HepG2 (cell line): ENCODE measurements around the gene DBNDD1. TPM values are rescaled to one million over a fixed set of nuclear protein-coding genes. Genes with fewer than 3 reads are reported as not detected.

Experiments used
- ATAC-seq: fragments of 200-7000 bp; cut with Tn5 transposase; 3 replicates; pipeline ENCODE4 v1.9.1; 2020; ENCODE audit warnings: mild to moderate bottlenecking, moderate library complexity
- Bru-seq: library from RNA; stranded (reverse); fragments of 400-500 nt; gene quantifications from one replicate; lab custom pipeline; 2021; lab: Mats Ljungman, UMichigan
- BruChase-seq, 2 experiments: library from RNA; stranded (reverse); fragments of 400-500 nt; gene quantifications; one replicate each; lab custom pipeline; 2021; lab: Mats Ljungman, UMichigan
- BruUV-seq: library from RNA; stranded (reverse); fragments of 400-500 nt; replicated peaks from 2 replicates; lab custom pipeline; 2021; lab: Mats Ljungman, UMichigan
- CTCF ChIA-PET: fragments of 300-600 bp; formaldehyde crosslinking; extraction: SDS; loops from one replicate; lab custom pipeline; 2021; ENCODE audit warnings: low total read pairs, inconsistent platforms, low intra/inter-chr PET ratio; lab: Yijun Ruan, JAX
- POLR2A ChIA-PET: fragments of 350-600 bp; sonication (Branson Sonifier 250); formaldehyde crosslinking; loops from one replicate; lab custom pipeline; 2020; ENCODE audit warnings: antibody characterized with exemption, inconsistent platforms; lab: Yijun Ruan, JAX
- DNase-seq: peaks from one replicate; pipeline ENCODE4 v3.0.0-alpha.2; 2015; ENCODE audit warnings: low spot score
- FAIRE-seq: peaks from 3 replicates; lab custom pipeline; 2011; peaks lifted over from hg19 to GRCh38; lab: Jason Lieb, UNC
- H2AFZ ChIP-seq: one replicate; pipeline ENCODE4 v1.6.1; 2011; ENCODE audit warnings: low read length, inconsistent platforms
- H3K27ac ChIP-seq: fragments of 300-600 bp; 3 replicates; pipeline ENCODE4 v1.8.0; 2011; ENCODE audit warnings: mixed run types, mild to moderate bottlenecking, mixed read lengths, low read length, inconsistent platforms; ENCODE audit not compliant: insufficient read depth; ENCODE audit errors: extremely low read length
- H3K27me3 ChIP-seq, 2 experiments: fragments of 200-600 bp in 1 of 2; 2 replicates in 1 of 2; 3 replicates in 1 of 2; pipeline versions ENCODE4 v1.6.0 to v1.8.0; 2011; ENCODE audit warnings: low read length in 2 of 2, mild to moderate bottlenecking in 2 of 2, moderate library complexity in 2 of 2, inconsistent platforms in 1 of 2; ENCODE audit not compliant: insufficient read depth in 2 of 2, control insufficient read depth in 1 of 2
- H3K36me3 ChIP-seq, 2 experiments: fragments of 200-600 bp in 1 of 2; replicated peaks in 1 of 2; 2 replicates in 1 of 2; 3 replicates in 1 of 2; pipeline versions ENCODE4 v1.5.1 to v1.8.0; 2011; ENCODE audit warnings: low read length in 2 of 2, inconsistent platforms in 1 of 2; ENCODE audit not compliant: insufficient read depth in 2 of 2, control insufficient read depth in 1 of 2
- H3K4me1 ChIP-seq: 2 replicates; pipeline ENCODE4 v1.5.1; 2012; ENCODE audit warnings: low read length, inconsistent platforms; ENCODE audit not compliant: insufficient read depth
- H3K4me2 ChIP-seq: 2 replicates; pipeline ENCODE4 v1.6.0; 2011; ENCODE audit warnings: low read depth, low read length, inconsistent platforms
- H3K4me3 ChIP-seq, 3 experiments: fragments of 200-600 bp in 1 of 3; sonication (generic), shearing (Covaris generic) in 1 of 3; replicated peaks in 1 of 3; 2 replicates each; pipeline ENCODE4 v1.5.1; 2011 to 2016; ENCODE audit warnings: low read length in 3 of 3, inconsistent platforms in 2 of 3, low read depth in 2 of 3, mild to moderate bottlenecking in 2 of 3, control low read depth in 1 of 3, mixed read lengths in 1 of 3; ENCODE audit not compliant: insufficient read depth in 1 of 3
- H3K79me2 ChIP-seq: one replicate; pipeline ENCODE4 v1.6.1; 2011; ENCODE audit warnings: low read length, inconsistent platforms; ENCODE audit not compliant: insufficient read depth
- H3K9ac ChIP-seq: 2 replicates; pipeline ENCODE4 v1.6.0; 2011; ENCODE audit warnings: mild to moderate bottlenecking, low read depth, low read length, inconsistent platforms; ENCODE audit not compliant: insufficient read depth
- H3K9me3 ChIP-seq: 2 replicates; pipeline ENCODE4 v1.5.1; 2012; ENCODE audit warnings: mild to moderate bottlenecking, low read length
- H4K20me1 ChIP-seq: 2 replicates; pipeline ENCODE4 v1.6.0; 2011; ENCODE audit warnings: inconsistent platforms, mild to moderate bottlenecking, low read length, moderate library complexity; ENCODE audit not compliant: insufficient read depth
- CREB3 ChIP-seq: sonication (generic); formaldehyde crosslinking; IDR thresholded peaks from 2 replicates; pipeline ENCODE4 v1.5.0; 2020; ENCODE audit warnings: missing genetic modification reagents
- FOXK1 ChIP-seq: sonication (generic); formaldehyde crosslinking; IDR thresholded peaks from 2 replicates; pipeline ENCODE4 v1.4.0; 2020; ENCODE audit warnings: low read depth, missing genetic modification reagents, borderline replicate concordance
- HNRNPLL ChIP-seq: fragments of 200-400 bp; formaldehyde crosslinking; IDR thresholded peaks from 2 replicates; pipeline ENCODE4 v1.6.1; 2017; ENCODE audit warnings: mild to moderate bottlenecking, low read depth, low read length; ENCODE audit not compliant: poor library complexity, severe bottlenecking
- HOXA3 ChIP-seq: sonication (generic); formaldehyde crosslinking; IDR thresholded peaks from 2 replicates; pipeline ENCODE4 v1.5.0; 2020; ENCODE audit warnings: missing genetic modification reagents
- NR2F2 ChIP-seq: IDR thresholded peaks from 2 replicates; pipeline ENCODE4 v1.6.1; 2012; ENCODE audit warnings: low read depth, inconsistent platforms, borderline replicate concordance
- NRL ChIP-seq: sonication (generic); formaldehyde crosslinking; IDR thresholded peaks from 2 replicates; pipeline ENCODE4 v1.5.0; 2020; ENCODE audit warnings: missing genetic modification reagents, mild to moderate bottlenecking, moderate library complexity, borderline replicate concordance
- SAP130 ChIP-seq: IDR thresholded peaks from 2 replicates; pipeline ENCODE4 v1.6.1; 2016; ENCODE audit warnings: low read depth
- SIN3B ChIP-seq: fragments of 150-350 bp; IDR thresholded peaks from 2 replicates; pipeline ENCODE4 v1.6.1; 2014; ENCODE audit warnings: low read length
- SOX5 ChIP-seq: IDR thresholded peaks from 2 replicates; pipeline ENCODE4 v1.6.1; 2016; ENCODE audit warnings: borderline replicate concordance
- ZFP36L1 ChIP-seq: sonication (generic); formaldehyde crosslinking; IDR thresholded peaks from 2 replicates; pipeline ENCODE4 v1.8.0; 2022; ENCODE audit warnings: mild to moderate bottlenecking, missing genetic modification reagents, moderate library complexity
- ZNF34 ChIP-seq: sonication (generic); formaldehyde crosslinking; IDR thresholded peaks from 2 replicates; pipeline ENCODE4 v1.4.0; 2020; ENCODE audit warnings: mild to moderate bottlenecking, missing genetic modification reagents, borderline replicate concordance
- ZNF713 ChIP-seq: sonication (generic); formaldehyde crosslinking; IDR thresholded peaks from 2 replicates; pipeline ENCODE4 v1.4.0; 2020; ENCODE audit warnings: mild to moderate bottlenecking, missing genetic modification reagents
- ZSCAN20 ChIP-seq: sonication (generic); formaldehyde crosslinking; IDR thresholded peaks from 2 replicates; pipeline ENCODE4 v1.4.0; 2020; ENCODE audit warnings: missing genetic modification reagents, mild to moderate bottlenecking, borderline replicate concordance
- WGBS: methylation state at CpG from one replicate; pipeline ENCODE4 v1.1.6; 2017; ENCODE audit warnings: low lambda C conversion rate; 5-methylcytosine and 5-hydroxymethylcytosine counted together
- in situ Hi-C: cut with HindIII; loops from 2 replicates; pipeline ENCODE4 v1.10.0; 2017; ENCODE audit warnings: low pct_unique_long_range_greater_than_20kb; ENCODE audit not compliant: extremely low pct_ligation_motif_present
- intact Hi-C: fragments of 100-400 bp; cut with micrococcal nuclease; formaldehyde crosslinking; loops from one replicate; pipeline ENCODE4 v1.10.0; 2022; ENCODE audit not compliant: unreplicated experiment
- long read RNA-seq, 2 experiments: library from RNA in 1 of 2; library from polyadenylated mRNA in 1 of 2; stranded (forward) in 1 of 2; unstranded in 1 of 2; transcript quantifications; one replicate each; pipeline ENCODE4 v2.0.0, GENCODE V29; 2019 to 2022
- polyA minus RNA-seq, 3 experiments: library from RNA; depleted of rRNA, polyadenylated mRNA; stranded (reverse); fragments of >200 nt; gene quantifications; 2 replicates each; pipeline ENCODE4 v1.2.3, GENCODE V29; 2011; ENCODE audit warnings: low replicate concordance in 1 of 3
- polyA plus RNA-seq, 8 experiments: library from polyadenylated mRNA; depleted of rRNA in 3 of 8; stranded (reverse) in 7 of 8; unstranded in 1 of 8; fragments of >200 nt; fragmentation: Illumina TruSeq in 4 of 8; extraction: Trizol in 4 of 8; gene quantifications; 2 replicates each; pipeline versions ENCODE4 v1.2.1 to v1.2.3, GENCODE V29; 2011 to 2016; ENCODE audit warnings: low read depth in 4 of 8, missing spikeins in 1 of 8, mixed read lengths in 1 of 8; ENCODE audit not compliant: insufficient read depth in 1 of 8
- total RNA-seq, 5 experiments: library from RNA; depleted of rRNA; stranded (reverse); fragments of >200 nt; fragmentation: Illumina TruSeq; extraction: Trizol; gene quantifications; 2 replicates each; pipeline ENCODE4 v1.2.3, GENCODE V29; 2016; ENCODE audit warnings: low read depth in 1 of 5
- TF ChIP-seq, protein P1 (sequence below): IDR thresholded peaks from 2 replicates; pipeline ENCODE4 v1.6.1; 2012; ENCODE audit warnings: inconsistent platforms

The DBNDD1 gene, protein sequence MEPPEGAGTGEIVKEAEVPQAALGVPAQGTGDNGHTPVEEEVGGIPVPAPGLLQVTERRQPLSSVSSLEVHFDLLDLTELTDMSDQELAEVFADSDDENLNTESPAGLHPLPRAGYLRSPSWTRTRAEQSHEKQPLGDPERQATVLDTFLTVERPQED
- total RNA-seq (2016; rRNA removed; fragmentation: Illumina TruSeq; extraction: Trizol) (13.0 and 17.0 TPM in 2 replicates), polyA plus RNA-seq (2011; rRNA removed) (40.4 and 51.0 TPM in 2 replicates), polyA minus RNA-seq (2011; rRNA and poly(A)+ RNA removed; ENCODE audit: low replicate concordance) (5.9 and 53.2 TPM in 2 replicates), Bru-seq, nascent RNA (percentile 56 among the genes with signal in this experiment), BruChase-seq, experiment 1, labeled RNA remaining after a 6-hour chase (percentile 74 among the genes with signal in this experiment), BruChase-seq, experiment 2, labeled RNA remaining after a 2-hour chase (percentile 59 among the genes with signal in this experiment)
- total RNA-seq (2016; cell fraction: cytosol; rRNA removed; fragmentation: Illumina TruSeq; extraction: Trizol; ENCODE audit: low read depth), result 18.8 and 21.7 TPM in 2 replicates
- total RNA-seq (2016; cell fraction: insoluble cytoplasmic fraction; rRNA removed; fragmentation: Illumina TruSeq; extraction: Trizol), result 11.4 and 16.1 TPM in 2 replicates
- total RNA-seq (2016; cell fraction: membrane; rRNA removed; fragmentation: Illumina TruSeq; extraction: Trizol), result 40.2 and 47.3 TPM in 2 replicates
- 7.6 and 10.0 TPM in 2 replicates for total RNA-seq (2016; cell fraction: nucleus; rRNA removed; fragmentation: Illumina TruSeq; extraction: Trizol)
- 44.2 and 56.2 TPM in 2 replicates for polyA plus RNA-seq (2011; cell fraction: cytosol; rRNA removed)
- polyA plus RNA-seq (2011; cell fraction: nucleus; rRNA removed), result 31.7 and 32.2 TPM in 2 replicates
- polyA plus RNA-seq (2012), result 16.4 and 30.0 TPM in 2 replicates
- 60.8 and 72.2 TPM in 2 replicates for polyA plus RNA-seq (2016; cell fraction: cytosol; fragmentation: Illumina TruSeq; extraction: Trizol; ENCODE audit: low read depth)
- 33.1 and 40.9 TPM in 2 replicates for polyA plus RNA-seq (2016; cell fraction: insoluble cytoplasmic fraction; fragmentation: Illumina TruSeq; extraction: Trizol; ENCODE audit: low read depth)
- 102 TPM in 2 replicates for polyA plus RNA-seq (2016; cell fraction: membrane; fragmentation: Illumina TruSeq; extraction: Trizol; ENCODE audit: low read depth)
- 31.0 and 33.1 TPM in 2 replicates for polyA plus RNA-seq (2016; cell fraction: nucleus; fragmentation: Illumina TruSeq; extraction: Trizol; ENCODE audit: insufficient read depth, low read depth)
- 23.0 and 26.9 TPM in 2 replicates for polyA minus RNA-seq (2011; cell fraction: cytosol; rRNA and poly(A)+ RNA removed)
- polyA minus RNA-seq (2011; cell fraction: nucleus; rRNA and poly(A)+ RNA removed), result 9.8 and 13.2 TPM in 2 replicates
- long read RNA-seq, experiment 1, transcript DBNDD1-201 (4 exons, 2,079 nt), result major isoform, 55 of 68 reads
- long read RNA-seq, experiment 1, transcript DBNDD1-207 (1 exons, 2,889 nt), result minor isoform, 7 of 68 reads
- long read RNA-seq, experiment 1, transcript DBNDD1-206 (4 exons, 993 nt), result minor isoform, 6 of 68 reads
- long read RNA-seq, experiment 1, partial matches to known transcripts, result 0 of 68 reads
- long read RNA-seq, experiment 1, other reads (novel, unspliced or antisense), result 0 of 68 reads
- long read RNA-seq, experiment 2, transcript DBNDD1-201 (4 exons, 2,079 nt), result major isoform, 143 of 185 reads
- long read RNA-seq, experiment 2, transcript DBNDD1-207 (1 exons, 2,889 nt), result minor isoform, 32 of 185 reads
- long read RNA-seq, experiment 2, transcript DBNDD1-206 (4 exons, 993 nt), result minor isoform, 6 of 185 reads
- long read RNA-seq, experiment 2, partial matches to known transcripts, result 0 of 185 reads
- long read RNA-seq, experiment 2, other reads (novel, unspliced or antisense), result 2 of 185 reads

- peak within 1 kb of the TSS; percentile 75 for H3K27ac ChIP-seq
- peak; percentile 46 for ATAC-seq
- H3K4me3 ChIP-seq, result peak within 1 kb of the TSS; percentile 87 to 97 (median 93)
- POLR2A ChIA-PET, result interaction anchor here (0.7 to 2.7 kb wide), 9 partner anchors 15 to 145 kb away, joined by 3 to 23 read pairs (median 3); partner anchors contain the start of genes MC1R and TUBB3
- H3K27me3 ChIP-seq, result no peaks in the 10 kb centered on the region; a peak in 1 of 5 replicates
- peak within 1 kb of the TSS; percentile 93 for H3K4me2 ChIP-seq
- H4K20me1 ChIP-seq, result no peaks in the 10 kb centered on the region
- H3K9ac ChIP-seq, result peak within 1 kb of the TSS; percentile 81
- no TSS peak for BruUV-seq
- CTCF ChIA-PET, result interaction anchor here (1.0 kb wide), 1 partner anchor 45 kb away, joined by 3 read pairs; no protein-coding TSS in a partner anchor
- intact Hi-C loops (no loop called here), in situ Hi-C loops (no loop called here)
- H3K36me3 ChIP-seq, result peaks cover 0 to 6% of the 10 kb centered on the region in 2 experiments; a peak in 3 of 5 replicates
- no peaks in the 10 kb centered on the region for H3K9me3 ChIP-seq
- H3K79me2 ChIP-seq, result peaks cover 8% of the 10 kb centered on the region
- 2% methylated on average over 36 of the region's 103 CpGs for WGBS
- DNase-seq, result no peak
- FAIRE-seq, result no peak
- peaks cover 44% of the 10 kb centered on the region for H3K4me1 ChIP-seq
- peak within 1 kb of the TSS; percentile 20 for H2AFZ ChIP-seq
- TF ChIP-seq NRL (CRISPR knock-in tag) (peak; percentile 37; the same call in 1 of the 2 replicates), FOXK1 (CRISPR knock-in tag) (0 out of 2 replicates have a peak, but pooled peaks have one; percentile 8), ZNF34 (CRISPR knock-in tag) (peak; percentile 5; the same call in 1 of the 2 replicates), HNRNPLL (peak; percentile 61), SOX5 (CRISPR knock-in tag) (no peak), NR2F2 (no peak), SAP130 (CRISPR knock-in tag) (peak; percentile 63), ZFP36L1 (CRISPR knock-in tag) (0 out of 2 replicates have a peak, but pooled peaks have one; percentile 5), ZNF713 (CRISPR knock-in tag) (0 out of 2 replicates have a peak, but pooled peaks have one; percentile 6), HOXA3 (peak; percentile 56; the same call in 1 of the 2 replicates), ZSCAN20 (CRISPR knock-in tag) (peak; percentile 55; the same call in 1 of the 2 replicates), SIN3B (no peak), CREB3 (CRISPR knock-in tag) (peak; percentile 48; the same call in 1 of the 2 replicates)
- TF ChIP-seq, protein P1, sequence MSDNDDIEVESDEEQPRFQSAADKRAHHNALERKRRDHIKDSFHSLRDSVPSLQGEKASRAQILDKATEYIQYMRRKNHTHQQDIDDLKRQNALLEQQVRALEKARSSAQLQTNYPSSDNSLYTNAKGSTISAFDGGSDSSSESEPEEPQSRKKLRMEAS, result peak; percentile 29; the same call in 1 of the 2 replicates
These were observed at the start of gene DBNDD1 for GRCh38 chr16:90018652-90019542. Gene DBNDD1, minus strand, starts transcription at chr16:90019456. Its CDS starts 115 bp downstream, at chr16:90019341.
